Measurements from ENCODE around the gene C22orf42. TPM values are rescaled to one million over a fixed set of nuclear protein-coding genes. Genes with fewer than 3 reads are reported as not detected.
"Not testable (repeated sequence)": the region's sequence is repeated elsewhere in the genome, so short reads cannot be mapped to it uniquely, and the experiment has no call there.

Gene C22orf42
- total RNA-seq, 4 donors from 2014 or later: not detected

- not testable (repeated sequence) for H3K4me1 ChIP-seq, H3K27ac ChIP-seq, H3K4me3 ChIP-seq, ATAC-seq, H3K9me3 ChIP-seq, H3K36me3 ChIP-seq
- H3K27me3 ChIP-seq: peaks cover 49% of the 10 kb centered on the region
- no CpG with 5 or more reads among the region's 9 CpGs for WGBS, 2 donors (ENCODE audit: low coverage in 1 of 2)
Measured at GRCh38 chr22:32193346-32193745, 34.2 kb upstream of the C22orf42 start.

- not testable (repeated sequence) for H3K4me1 ChIP-seq, H3K36me3 ChIP-seq, ATAC-seq, H3K27ac ChIP-seq, H3K9me3 ChIP-seq, H3K4me3 ChIP-seq
- WGBS, 2 donors (ENCODE audit: low coverage in 1 of 2): 70 to 72% methylated on average over 2 of the region's 15 CpGs
- H3K27me3 ChIP-seq: peaks cover 37% of the 10 kb centered on the region
Measured at GRCh38 chr22:32191021-32191420, 31.9 kb upstream of the C22orf42 start.

GRCh38 chr22:32185821-32186220 is 26.7 kb upstream of the C22orf42 start:
- Histone ChIP-seq H3K27me3 (peaks cover 28% of the 10 kb centered on the region), H3K4me1 (no peaks in the 10 kb centered on the region), H3K27ac (no peak overlapping the region), H3K36me3 (no peaks in the 10 kb centered on the region), H3K4me3 (no peak overlapping the region), H3K9me3 (no peaks in the 10 kb centered on the region)
- TF ChIP-seq CTCF (IDR thresholded peaks at IDR 0.05) (no peak), POLR2AphosphoS5 (IDR thresholded peaks at IDR 0.05) (no peak), EP300 (IDR thresholded peaks at IDR 0.05) (no peak), POLR2A (IDR thresholded peaks at IDR 0.05) (no peak)
- 75% methylated on average over 2 of the region's 3 CpGs; no CpG with 5 or more reads in 1 of the 2 donors for WGBS, 2 donors (ENCODE audit: low coverage in 1 of 2)
- ATAC-seq: no peak

- TF ChIP-seq POLR2AphosphoS5 (IDR thresholded peaks at IDR 0.05) (no peak), CTCF (IDR thresholded peaks at IDR 0.05) (no peak), POLR2A (IDR thresholded peaks at IDR 0.05) (no peak), EP300 (IDR thresholded peaks at IDR 0.05) (no peak)
Measured at GRCh38 chr22:32183625-32184024, 24.5 kb upstream of the C22orf42 start.

GRCh38 chr22:32181043-32181442 is 21.9 kb upstream of the C22orf42 start:
- peaks cover 0 to 2% (median 0%) of the 10 kb centered on the region in 3 donors for H3K4me1 ChIP-seq
- no peak overlapping the region for H3K27ac ChIP-seq
- peaks cover 63% of the 10 kb centered on the region for H3K27me3 ChIP-seq
- no peaks in the 10 kb centered on the region for H3K36me3 ChIP-seq
- WGBS, 2 donors (ENCODE audit: low coverage in 1 of 2): 73 to 76% methylated on average over 4 to 5 of the region's 6 CpGs
- ATAC-seq: no peak
- TF ChIP-seq POLR2AphosphoS5 (IDR thresholded peaks at IDR 0.05) (no peak), CTCF (IDR thresholded peaks at IDR 0.05) (no peak), EP300 (IDR thresholded peaks at IDR 0.05) (no peak), POLR2A (IDR thresholded peaks at IDR 0.05) (no peak)
- H3K4me3 ChIP-seq: no peak overlapping the region
- peaks cover 0 to 10% (median 0%) of the 10 kb centered on the region in 3 donors for H3K9me3 ChIP-seq

More at GRCh38 chr22:32183625-32184024, 24.5 kb upstream of the C22orf42 start:
- ATAC-seq: no peak
- Histone ChIP-seq H3K36me3 (no peaks in the 10 kb centered on the region), H3K27me3 (peaks cover 45% of the 10 kb centered on the region), H3K4me3 (no peak overlapping the region), H3K4me1 (no peaks in the 10 kb centered on the region), H3K9me3 (no peaks in the 10 kb centered on the region), H3K27ac (no peak overlapping the region)
- 62 to 86% methylated on average over 3 of the region's 3 CpGs for WGBS, 2 donors (ENCODE audit: low coverage in 1 of 2)

- Histone ChIP-seq H3K4me1 (peaks cover 0 to 6% (median 0%) of the 10 kb centered on the region in 3 donors), H3K9me3 (peaks cover 0 to 10% (median 0%) of the 10 kb centered on the region in 3 donors), H3K27ac (no peak overlapping the region), H3K36me3 (no peaks in the 10 kb centered on the region), H3K27me3 (peaks cover 88% of the 10 kb centered on the region), H3K4me3 (no peak overlapping the region)
- no peak for ATAC-seq
- TF ChIP-seq POLR2AphosphoS5 (IDR thresholded peaks at IDR 0.05): no peak
- no peak for TF ChIP-seq EP300 (IDR thresholded peaks at IDR 0.05)
- no peak for TF ChIP-seq POLR2A (IDR thresholded peaks at IDR 0.05)
- TF ChIP-seq CTCF (IDR thresholded peaks at IDR 0.05): no peak
- 67 to 79% methylated on average over 4 to 8 of the region's 8 CpGs for WGBS, 2 donors (ENCODE audit: low coverage in 1 of 2)
Measured at GRCh38 chr22:32177221-32177765, 18.2 kb upstream of the C22orf42 start.

All from gastroesophageal sphincter (tissue), 4 donors.